ENCODE data around the gene THSD4.

The THSD4 gene

GRCh38 chr15:71098920-71099319 is 16.4 kb upstream of the THSD4 start:
- no peak for DNase-seq

- DNase-seq: no peak
These were observed 12.1 kb upstream of the THSD4 start for GRCh38 chr15:71103102-71103676.

GRCh38 chr15:71104636-71105035 is 10.6 kb upstream of the THSD4 start:
- DNase-seq: no peak

- no peak for DNase-seq
These were observed 9.8 kb upstream of the THSD4 start for GRCh38 chr15:71105444-71105843.

GRCh38 chr15:71106802-71107500 is 8.3 kb upstream of the THSD4 start:
- no peak for DNase-seq

GRCh38 chr15:71107501-71107815 is 7.8 kb upstream of the THSD4 start:
- no peak for DNase-seq

- no peak for DNase-seq
These were observed 6.1 kb upstream of the THSD4 start for GRCh38 chr15:71109130-71109529.

GRCh38 chr15:71109905-71110304 is 5.4 kb upstream of the THSD4 start:
- DNase-seq: no peak

GRCh38 chr15:71110405-71111180 is 4.7 kb upstream of the THSD4 start:
- no peak for DNase-seq

GRCh38 chr15:71111181-71111565 is 4.1 kb upstream of the THSD4 start:
- DNase-seq: no peak

- no peak for DNase-seq
These were observed 3.3 kb upstream of the THSD4 start for GRCh38 chr15:71111950-71112349.

- no peak for DNase-seq
These were observed 2.8 kb upstream of the THSD4 start for GRCh38 chr15:71112429-71112828.

- no peak for DNase-seq
These were observed 1.1 kb upstream of the THSD4 start for GRCh38 chr15:71114066-71114680.

GRCh38 chr15:71115567-71116351 is 488 bp downstream of the THSD4 start:
- peak; percentile 11 for DNase-seq

- no peak for DNase-seq
These were observed 1.1 kb downstream of the THSD4 start for GRCh38 chr15:71116366-71116765.

GRCh38 chr15:71116942-71117341 is 1.7 kb downstream of the THSD4 start:
- DNase-seq: no peak

- DNase-seq: no peak
These were observed 2.5 kb downstream of the THSD4 start for GRCh38 chr15:71117714-71118305.

GRCh38 chr15:71118345-71118744 is 3.1 kb downstream of the THSD4 start:
- DNase-seq: no peak

GRCh38 chr15:71118881-71119632 is 3.8 kb downstream of the THSD4 start:
- no peak for DNase-seq

GRCh38 chr15:71120428-71120944 is 5.2 kb downstream of the THSD4 start:
- DNase-seq: no peak

- no peak for DNase-seq
These were observed 6.2 kb downstream of the THSD4 start for GRCh38 chr15:71121442-71121841.

Data from activated CD4-positive, alpha-beta T cell treated with anti-CD3 and anti-CD28 coated beads, Interleukin-10, Interleukin-2, amounts not matched to agents 100 ng/mL and 50 ng/mL, durations not matched to agents 16 hours and 8 hours (primary cell).